H54 (cell line): Measurements from ENCODE around the gene AGMAT.
"Not testable (repeated sequence)": the region's sequence is repeated elsewhere in the genome, so short reads cannot be mapped to it uniquely, and the experiment has no call there.

Source experiments
- DNase-seq: peaks from one replicate; pipeline ENCODE4 v3.0.0; 2011; ENCODE audit warnings: low spot score, mixed read lengths; ENCODE audit not compliant: insufficient read length
- FAIRE-seq: peaks from 3 replicates; lab custom pipeline; 2011; peaks lifted over from hg19 to GRCh38; lab: Jason Lieb, UNC
- POLR2A ChIP-seq: IDR thresholded peaks from 2 replicates; pipeline ENCODE4 v1.6.1; 2011; ENCODE audit warnings: low read depth, mild to moderate bottlenecking, low read length

Gene AGMAT

GRCh38 chr1:15620155-15620545, 35.3 kb upstream of the AGMAT start:
- FAIRE-seq (no peak), DNase-seq (peak; percentile 39)
- TF ChIP-seq POLR2A: no peak

GRCh38 chr1:15618655-15619525, 34.0 kb upstream of the AGMAT start:
- FAIRE-seq (no peak), DNase-seq (no peak)
- no peak for TF ChIP-seq POLR2A

GRCh38 chr1:15618077-15618654, 33.3 kb upstream of the AGMAT start:
- DNase-seq (no peak), FAIRE-seq (no peak)
- no peak for TF ChIP-seq POLR2A

DNA sequence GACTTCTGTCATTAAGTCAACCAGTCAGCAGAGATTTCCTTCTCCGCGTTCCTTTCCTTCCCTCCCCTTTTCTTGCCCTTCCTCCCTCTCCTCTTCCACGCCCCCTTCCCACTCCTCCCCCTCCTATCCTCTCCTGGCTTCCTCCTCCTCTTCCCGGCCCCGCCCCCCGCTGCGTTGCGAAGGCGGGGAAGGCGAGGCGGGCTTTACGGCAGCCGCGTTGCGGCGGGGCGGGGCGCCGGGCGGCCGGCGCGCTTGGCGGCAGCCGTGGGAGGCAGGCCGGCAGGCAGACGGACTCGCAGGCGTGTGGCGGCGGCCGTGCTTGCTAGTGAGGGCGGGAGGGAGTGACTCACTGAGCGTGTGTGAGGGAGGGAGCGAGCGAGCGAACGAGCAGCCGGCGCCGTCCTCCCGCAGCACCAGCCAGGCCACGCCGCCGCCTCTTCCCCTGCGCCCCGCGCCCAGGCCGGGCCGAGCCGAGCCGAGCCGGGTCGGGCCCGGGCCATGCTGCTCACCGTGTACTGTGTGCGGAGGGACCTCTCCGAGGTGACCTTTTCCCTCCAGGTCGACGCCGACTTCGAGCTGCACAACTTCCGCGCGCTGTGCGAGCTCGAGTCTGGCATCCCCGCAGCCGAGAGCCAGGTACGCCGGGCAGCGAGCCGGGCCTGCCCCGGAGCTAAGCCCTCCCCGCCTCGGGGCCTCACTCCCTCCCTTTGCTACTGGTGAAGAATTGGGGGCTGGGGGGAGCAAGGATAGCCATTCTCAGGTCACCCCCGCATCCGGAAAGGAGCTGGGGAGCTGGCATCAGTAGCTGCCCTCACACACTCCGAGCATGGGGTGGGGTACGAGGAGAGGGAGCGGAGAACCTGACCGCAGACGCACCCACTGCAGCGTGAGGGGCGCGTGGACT, 32.6 kb upstream of the AGMAT start, which contains the start of gene DDI2:
Gene DDI2, plus strand, starts transcription at position 286 of the 904 bp plus-strand sequence. Its CDS starts 213 bp downstream, at position 499.
- TF ChIP-seq POLR2A: peak; percentile 93
- DNase-seq: peak; percentile 78
- FAIRE-seq: peak; percentile 55

GRCh38 chr1:15616373-15617172, 31.7 kb upstream of the AGMAT start:
- no peak for TF ChIP-seq POLR2A
- FAIRE-seq: no peak
- no peak for DNase-seq

DNA sequence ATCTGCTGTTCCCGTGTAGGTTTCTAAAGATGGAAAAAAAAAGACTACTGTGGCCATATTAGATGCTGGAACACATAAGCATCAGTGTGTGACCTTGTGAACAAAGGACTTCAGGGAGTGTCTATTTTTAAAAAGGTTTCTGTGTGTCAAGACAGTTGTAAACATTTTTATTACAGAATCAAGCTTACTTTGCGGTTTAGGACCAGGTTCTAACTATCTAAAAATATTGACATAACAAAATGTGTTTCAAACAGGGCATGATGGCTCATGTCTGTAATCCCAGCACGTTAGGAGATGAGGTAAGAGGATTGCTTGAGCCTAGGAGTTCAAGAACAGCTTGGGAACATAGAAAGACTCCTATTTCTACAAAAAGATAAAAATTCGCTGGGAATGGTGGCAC, 25.3 kb upstream of the AGMAT start:
- TF ChIP-seq POLR2A: no peak
- DNase-seq: no peak
- FAIRE-seq: no peak

- no peak for TF ChIP-seq POLR2A
- no peak for FAIRE-seq
- no peak for DNase-seq
These were observed 24.8 kb upstream of the AGMAT start for GRCh38 chr1:15609631-15610030.

- no peak for FAIRE-seq
- TF ChIP-seq POLR2A: no peak
These were observed 20.8 kb upstream of the AGMAT start for GRCh38 chr1:15605398-15606383.

DNA sequence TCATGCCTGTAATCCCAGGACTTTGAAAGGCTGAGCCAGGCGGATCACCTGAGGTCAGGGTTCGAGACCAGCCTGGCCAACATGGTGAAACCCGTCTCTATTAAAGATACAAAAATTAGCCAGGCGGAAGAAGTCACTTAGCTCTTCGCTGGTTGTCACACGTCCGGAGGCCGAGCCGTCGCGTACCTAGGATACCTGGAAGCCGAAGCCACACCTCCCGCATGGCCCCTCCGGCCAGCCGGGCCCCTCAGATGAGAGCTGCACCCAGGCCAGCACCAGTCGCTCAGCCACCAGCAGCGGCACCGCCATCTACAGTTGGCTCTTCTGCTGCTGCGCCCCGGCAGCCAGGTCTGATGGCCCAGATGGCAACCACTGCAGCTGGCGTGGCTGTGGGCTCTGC, 19.5 kb upstream of the AGMAT start:
- not testable (repeated sequence) for DNase-seq, FAIRE-seq

More at GRCh38 chr1:15605398-15606383, 20.8 kb upstream of the AGMAT start:
- no peak for DNase-seq

DNA sequence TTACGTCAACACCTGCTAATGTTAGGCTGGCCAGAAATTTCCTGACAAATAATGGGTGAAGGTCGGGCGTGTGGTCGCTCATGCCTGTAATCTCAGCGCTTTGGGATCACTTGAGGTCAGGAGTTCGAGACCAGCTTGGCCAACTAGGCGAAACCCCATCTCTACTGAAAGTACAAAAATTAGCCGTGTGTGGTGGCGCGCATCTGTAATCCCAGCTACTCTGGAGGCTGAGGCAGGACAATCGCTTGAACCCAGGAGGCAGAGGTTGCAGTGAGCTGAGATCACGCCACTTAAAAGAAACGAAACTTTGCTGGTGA, 19.1 kb upstream of the AGMAT start:
- FAIRE-seq, DNase-seq: not testable (repeated sequence)

GRCh38 chr1:15603050-15603965, 18.5 kb upstream of the AGMAT start:
- no peak for TF ChIP-seq POLR2A
- DNase-seq (peak; percentile 70), FAIRE-seq (no peak)
